KG1 (cell line): ENCODE data around the gene KLF13.

Experiments used
- DNase-seq: peaks from one replicate; lab custom pipeline; 2025; lab: John Stamatoyannopoulos, UW

The KLF13 gene

GRCh38 chr15:31365032-31365654 lies 38.5 kb downstream of the KLF13 start:
- no peak for DNase-seq

GRCh38 chr15:31365655-31366127 lies 39.1 kb downstream of the KLF13 start:
- peak; percentile 39 for DNase-seq

GRCh38 chr15:31366169-31366734 lies 39.6 kb downstream of the KLF13 start:
- DNase-seq = no peak

GRCh38 chr15:31367021-31367729 lies 40.5 kb downstream of the KLF13 start:
- no peak for DNase-seq

GRCh38 chr15:31367730-31368344 lies 41.2 kb downstream of the KLF13 start:
- no peak for DNase-seq

GRCh38 chr15:31369727-31370126 lies 43.1 kb downstream of the KLF13 start:
- DNase-seq = no peak

- no peak for DNase-seq
Observed at GRCh38 chr15:31371520-31372240, 45.0 kb downstream of the KLF13 start.

GRCh38 chr15:31372635-31373091 lies 46.0 kb downstream of the KLF13 start:
- DNase-seq = no peak

GRCh38 chr15:31373096-31373865 lies 46.6 kb downstream of the KLF13 start:
- no peak for DNase-seq

GRCh38 chr15:31373970-31374369 lies 47.3 kb downstream of the KLF13 start:
- no peak for DNase-seq

GRCh38 chr15:31374489-31374888 lies 47.9 kb downstream of the KLF13 start:
- no peak for DNase-seq

- no peak for DNase-seq
Observed at GRCh38 chr15:31374986-31375385, 48.4 kb downstream of the KLF13 start.

GRCh38 chr15:31375772-31376171 lies 49.1 kb downstream of the KLF13 start:
- DNase-seq = no peak

GRCh38 chr15:31376511-31376910 lies 49.9 kb downstream of the KLF13 start:
- no peak for DNase-seq

- no peak for DNase-seq
Observed at GRCh38 chr15:31377030-31377429, 50.4 kb downstream of the KLF13 start.

- DNase-seq = no peak
Observed at GRCh38 chr15:31378363-31378903, 51.8 kb downstream of the KLF13 start.

GRCh38 chr15:31379042-31379441 lies 52.4 kb downstream of the KLF13 start:
- DNase-seq = no peak

GRCh38 chr15:31379577-31379976 lies 52.9 kb downstream of the KLF13 start:
- DNase-seq = no peak

GRCh38 chr15:31381801-31382712 lies 55.4 kb downstream of the KLF13 start:
- no peak for DNase-seq

GRCh38 chr15:31382713-31383045 lies 56.0 kb downstream of the KLF13 start:
- DNase-seq = no peak
